ENCODE data around the gene BICD1.
"Not testable (repeated sequence)": the region's sequence is repeated elsewhere in the genome, so short reads cannot be mapped to it uniquely, and the experiment has no call there.

Gene BICD1

GRCh38 chr12:32196250-32197198 is 89.9 kb downstream of the BICD1 start:
- DNase-seq (ENCODE audit: low spot score): no peak

GRCh38 chr12:32197421-32197820 is 90.8 kb downstream of the BICD1 start:
- DNase-seq (ENCODE audit: low spot score): no peak

GRCh38 chr12:32198555-32198954 is 91.9 kb downstream of the BICD1 start:
- no peak for DNase-seq (ENCODE audit: low spot score)

GRCh38 chr12:32201096-32201495 is 94.4 kb downstream of the BICD1 start:
- DNase-seq (ENCODE audit: low spot score): no peak

GRCh38 chr12:32201976-32202375 is 95.3 kb downstream of the BICD1 start:
- no peak for DNase-seq (ENCODE audit: low spot score)

GRCh38 chr12:32205731-32206130 is 99.1 kb downstream of the BICD1 start:
- DNase-seq (ENCODE audit: low spot score): no peak

- no peak for DNase-seq (ENCODE audit: low spot score)
Observed at GRCh38 chr12:32208355-32208754, 101.7 kb downstream of the BICD1 start.

GRCh38 chr12:32211066-32211899 is 104.6 kb downstream of the BICD1 start:
- no peak for DNase-seq (ENCODE audit: low spot score)

GRCh38 chr12:32211900-32212156 is 105.2 kb downstream of the BICD1 start:
- no peak for DNase-seq (ENCODE audit: low spot score)

GRCh38 chr12:32214723-32215122 is 108.1 kb downstream of the BICD1 start:
- no peak for DNase-seq (ENCODE audit: low spot score)

- no peak for DNase-seq (ENCODE audit: low spot score)
Observed at GRCh38 chr12:32217354-32218310, 111.0 kb downstream of the BICD1 start.

- no peak for DNase-seq (ENCODE audit: low spot score)
Observed at GRCh38 chr12:32223941-32224340, 117.3 kb downstream of the BICD1 start.

GRCh38 chr12:32226768-32227167 is 120.1 kb downstream of the BICD1 start:
- no peak for DNase-seq (ENCODE audit: low spot score)

- DNase-seq (ENCODE audit: low spot score): no peak
Observed at GRCh38 chr12:32229971-32230612, 123.4 kb downstream of the BICD1 start.

- DNase-seq (ENCODE audit: low spot score): no peak
Observed at GRCh38 chr12:32230613-32230993, 124.0 kb downstream of the BICD1 start.

- DNase-seq (ENCODE audit: low spot score): not testable (repeated sequence)
Observed at GRCh38 chr12:32231361-32231760, 124.7 kb downstream of the BICD1 start.

GRCh38 chr12:32233568-32233967 is 126.9 kb downstream of the BICD1 start:
- no peak for DNase-seq (ENCODE audit: low spot score)

- no peak for DNase-seq (ENCODE audit: low spot score)
Observed at GRCh38 chr12:32235251-32235650, 128.6 kb downstream of the BICD1 start.

- DNase-seq (ENCODE audit: low spot score): no peak
Observed at GRCh38 chr12:32240162-32240561, 133.5 kb downstream of the BICD1 start.

- no peak for DNase-seq (ENCODE audit: low spot score)
Observed at GRCh38 chr12:32240831-32241230, 134.2 kb downstream of the BICD1 start.

- no peak for DNase-seq (ENCODE audit: low spot score)
Observed at GRCh38 chr12:32242641-32243040, 136.0 kb downstream of the BICD1 start.

Data from iPS-NIHi11 (cell line).